Midbrain (tissue), 1 donor: Measurements from ENCODE around the gene RCOR1.

Experiments
- DNase-seq: peaks from one replicate; lab custom pipeline; 2025; lab: John Stamatoyannopoulos, UW

RCOR1 gene

DNA sequence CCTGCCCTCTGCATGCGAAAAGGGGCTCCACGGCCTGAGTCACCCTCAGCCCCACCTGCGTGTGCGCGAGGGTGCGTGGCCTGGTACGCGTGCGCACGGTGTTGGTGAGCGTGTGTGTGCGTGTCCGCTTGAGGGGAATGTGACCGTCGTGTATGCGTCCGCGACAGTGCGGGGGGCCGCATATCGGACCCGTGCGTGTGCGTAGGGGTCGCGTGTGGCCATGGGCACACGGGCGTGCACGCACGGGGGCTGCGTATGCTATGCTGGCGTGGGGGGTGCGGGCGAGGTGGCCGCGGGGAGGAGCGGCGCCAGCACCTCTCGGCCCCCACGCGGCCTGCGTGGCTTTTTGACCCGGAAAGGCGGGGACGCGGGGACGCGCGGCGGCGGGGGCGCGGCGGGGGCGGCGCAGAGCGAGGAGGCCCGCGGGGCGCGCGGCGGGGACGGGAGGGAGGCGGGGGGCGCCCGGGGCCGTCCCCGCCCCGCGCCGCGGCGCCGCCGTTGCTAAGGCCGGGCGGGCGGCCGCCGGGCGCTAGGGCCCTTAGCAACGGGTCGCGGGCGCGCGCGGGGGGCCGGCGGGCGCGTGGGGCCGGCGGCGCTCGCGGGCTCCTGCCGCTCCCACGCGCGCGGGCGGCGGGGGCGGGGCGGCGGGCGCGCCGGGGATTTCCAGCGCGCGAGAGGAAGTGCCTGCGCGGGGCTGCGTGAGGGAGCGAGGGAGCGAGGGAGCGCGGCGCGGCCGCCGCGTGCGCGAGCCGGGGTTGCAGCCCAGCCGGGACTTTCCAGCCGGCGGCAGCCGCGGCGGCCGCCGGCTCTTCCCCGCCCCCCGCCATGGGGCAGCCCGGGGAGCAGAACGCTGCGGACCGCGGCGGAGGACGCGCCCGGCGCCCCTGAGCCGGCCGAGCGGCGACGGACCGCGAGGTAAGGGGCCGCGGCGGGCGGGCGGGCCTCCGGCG is 184.6 kb downstream of the RCOR1 start, which contains the start of gene TRAF3:
TRAF3 (plus strand) TSS at position 689 of the 950 bp plus-strand sequence. CDS start 92,753 bp downstream, outside the sequence.
- peak; percentile 66 for DNase-seq

DNA sequence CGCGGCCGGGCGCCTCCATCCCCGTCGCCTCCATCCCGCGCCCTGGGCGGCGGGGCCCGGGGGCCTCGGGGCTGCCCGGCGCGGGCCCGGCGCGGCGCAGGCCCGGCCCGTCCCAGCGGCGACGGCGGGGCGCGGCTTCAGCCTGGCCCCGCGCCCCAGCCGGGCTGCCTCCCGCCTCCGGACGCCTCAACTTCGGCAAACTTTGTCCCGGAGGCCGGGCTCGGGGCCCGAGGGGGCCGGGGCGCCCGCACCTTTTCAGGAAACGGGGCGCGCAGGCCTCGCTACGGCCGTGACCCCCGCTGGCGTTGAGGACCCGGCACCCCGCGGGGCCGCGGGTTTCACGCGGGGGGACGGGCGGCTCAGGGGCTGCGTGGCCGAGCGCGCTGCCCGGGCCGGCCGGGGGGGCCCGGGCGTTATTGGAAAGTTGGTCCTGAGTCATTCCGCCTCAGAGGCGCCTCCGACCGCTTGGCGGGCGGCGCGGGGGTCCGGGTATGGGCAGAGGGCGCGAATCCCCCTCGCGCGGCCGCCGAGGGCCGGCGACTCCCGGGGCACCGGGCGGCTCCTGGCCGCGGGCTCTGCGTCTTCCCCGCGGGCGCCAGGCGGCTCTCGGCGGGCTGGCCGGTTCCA is 185.4 kb downstream of the RCOR1 start:
- DNase-seq = peak; percentile 14

DNA sequence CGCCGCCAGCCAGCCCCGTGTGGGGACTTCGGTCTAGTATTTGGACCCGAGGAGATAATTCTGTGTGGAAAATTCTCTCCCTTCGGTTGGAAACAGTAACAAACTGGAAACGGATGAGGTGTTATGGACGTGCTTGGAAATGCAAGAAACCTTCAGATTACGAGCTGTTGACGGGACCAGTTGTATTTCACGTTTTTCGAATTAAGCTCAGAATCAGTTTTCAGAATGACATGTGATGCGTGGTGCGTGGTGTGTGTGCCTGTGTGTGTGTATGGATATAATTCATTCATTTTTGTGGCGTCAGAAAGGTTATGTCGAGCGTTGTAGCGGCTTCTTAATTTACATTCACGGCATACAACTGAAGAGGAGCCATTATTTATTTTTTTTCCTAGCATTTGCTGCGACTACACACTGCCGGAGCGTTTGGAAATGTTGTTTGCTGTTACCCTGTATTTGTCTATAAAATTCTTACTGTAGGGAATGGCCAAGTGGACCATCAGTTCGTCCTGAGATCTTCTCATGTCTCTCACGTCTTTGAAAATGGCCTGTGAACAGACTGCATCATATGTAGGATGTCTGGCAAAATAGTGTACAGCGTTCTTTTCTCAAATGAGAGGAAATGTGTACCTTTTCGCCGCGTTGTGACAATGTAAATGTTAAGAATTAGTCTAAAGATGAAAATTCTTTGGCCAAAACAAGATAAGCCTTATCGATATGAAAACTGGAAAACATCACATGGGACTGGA is 186.1 kb downstream of the RCOR1 start:
- peak; percentile 24 for DNase-seq

DNA sequence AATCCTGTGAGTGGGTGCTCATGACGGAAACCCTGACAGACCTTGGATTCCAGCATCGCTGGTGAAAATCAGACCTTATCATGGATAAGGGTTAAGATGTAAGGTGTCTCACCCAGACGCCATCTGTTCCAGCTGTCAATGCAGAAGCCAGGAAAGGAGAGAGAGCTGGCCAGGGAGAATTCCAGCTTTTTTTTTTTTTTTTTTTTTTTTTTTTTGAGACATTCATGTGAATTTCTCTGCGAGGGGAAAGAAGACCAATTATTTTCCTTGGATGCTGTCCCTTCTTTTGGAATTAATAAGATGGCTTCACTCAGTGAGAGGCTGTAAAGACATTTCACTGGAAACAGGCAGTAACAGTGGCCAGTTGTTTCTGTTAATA is 186.6 kb downstream of the RCOR1 start:
- DNase-seq = no peak

DNA sequence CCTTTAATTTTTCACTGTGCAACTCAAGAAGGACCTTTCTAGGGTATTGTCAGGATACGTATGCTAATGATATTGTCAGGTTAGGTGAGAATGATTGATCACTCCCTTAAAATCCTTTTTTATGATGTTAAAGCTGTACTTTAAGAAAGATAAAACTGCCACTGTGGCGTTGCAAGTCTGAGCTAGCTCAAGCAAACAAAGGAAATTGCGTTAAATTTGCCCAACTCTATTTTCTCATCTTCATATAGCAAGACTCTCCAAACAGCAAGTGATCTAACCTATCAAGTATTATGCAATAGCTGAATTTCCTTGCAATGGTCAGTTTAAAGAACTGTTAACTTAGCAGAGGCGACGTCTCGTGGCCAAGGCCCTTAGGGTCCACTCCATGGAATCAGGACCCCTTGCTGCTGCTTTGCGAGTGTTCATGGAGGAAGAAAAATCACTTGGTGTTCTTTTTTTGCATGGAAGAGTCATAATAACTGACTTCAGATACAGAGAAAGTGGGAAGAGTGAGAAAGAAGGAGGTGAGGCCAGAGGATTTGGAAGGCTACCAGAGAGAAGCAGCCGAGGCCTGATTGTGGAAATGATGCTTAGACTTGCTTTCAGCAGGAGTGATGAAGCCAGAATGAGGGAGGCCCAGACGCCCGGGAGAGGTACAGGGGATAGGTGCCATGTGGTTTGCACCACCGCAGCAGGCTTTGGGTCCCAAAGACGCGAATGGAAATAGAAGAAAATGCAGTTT is 187.3 kb downstream of the RCOR1 start:
- no peak for DNase-seq
